GM12864 (cell line): ENCODE data around the gene HTD2.

Experiments
- DNase-seq: peaks from one replicate; pipeline ENCODE4 v3.0.0-alpha.2; 2011; ENCODE audit warnings: low read depth
- H3K4me3 ChIP-seq: 2 replicates; pipeline ENCODE4 v1.5.1; 2011; ENCODE audit warnings: mild to moderate bottlenecking, low read depth, low read length, control low read depth
- CTCF ChIP-seq: IDR thresholded peaks from 2 replicates; pipeline ENCODE4 v1.5.1; 2011; ENCODE audit warnings: low read depth, mild to moderate bottlenecking, moderate library complexity, low read length, control low read depth, inconsistent platforms; ENCODE audit errors: missing control alignments

Gene HTD2

GRCh38 chr3:58317811-58318210, 11.5 kb downstream of the HTD2 start:
- no peak for DNase-seq
- H3K4me3 ChIP-seq, result no peak overlapping the region
- TF ChIP-seq CTCF, result no peak

GRCh38 chr3:58321791-58322190, 15.5 kb downstream of the HTD2 start:
- DNase-seq, result no peak
- no peak for TF ChIP-seq CTCF
- no peak overlapping the region for H3K4me3 ChIP-seq

- no peak for TF ChIP-seq CTCF
- no peak for DNase-seq
- no peak overlapping the region for H3K4me3 ChIP-seq
Measured at GRCh38 chr3:58322793-58323192, 16.5 kb downstream of the HTD2 start.

- H3K4me3 ChIP-seq, result no peak overlapping the region
- TF ChIP-seq CTCF, result no peak
- no peak for DNase-seq
Measured at GRCh38 chr3:58323529-58324390, 17.4 kb downstream of the HTD2 start.

GRCh38 chr3:58324391-58325390, 18.4 kb downstream of the HTD2 start:
- H3K4me3 ChIP-seq, result no peak overlapping the region
- no peak for DNase-seq
- TF ChIP-seq CTCF, result no peak

- no peak for TF ChIP-seq CTCF
- H3K4me3 ChIP-seq, result no peak overlapping the region
- DNase-seq, result no peak
Measured at GRCh38 chr3:58325525-58325992, 19.2 kb downstream of the HTD2 start.
